Karpas-422 (cell line): Measurements from ENCODE around the gene PTN. TPM values are rescaled to one million over a fixed set of nuclear protein-coding genes. Genes with fewer than 3 reads are reported as not detected.
"Not testable (repeated sequence)": the region's sequence is repeated elsewhere in the genome, so short reads cannot be mapped to it uniquely, and the experiment has no call there.

Source experiments
- DNase-seq: peaks from one replicate; pipeline ENCODE4 v3.0.0-alpha.2; 2015
- H2AFZ ChIP-seq: fragments of 200-600 bp; sonication (generic); 2 replicates; pipeline ENCODE4 v1.6.1; 2014; ENCODE audit warnings: antibody characterized with exemption, low read length, mixed read lengths
- H3K27ac ChIP-seq: fragments of 200-600 bp; sonication (generic); 2 replicates; pipeline ENCODE4 v1.5.1; 2014; ENCODE audit warnings: mild to moderate bottlenecking, low read length, moderate library complexity
- H3K27me3 ChIP-seq: fragments of 200-600 bp; sonication (generic); 2 replicates; pipeline ENCODE4 v1.6.1; 2014; ENCODE audit warnings: low read length, mixed read lengths
- H3K36me3 ChIP-seq: fragments of 200-600 bp; sonication (generic); 2 replicates; pipeline ENCODE4 v1.6.1; 2014; ENCODE audit warnings: low read length, mixed read lengths; ENCODE audit not compliant: insufficient read depth
- H3K4me1 ChIP-seq: fragments of 200-600 bp; sonication (generic); 2 replicates; pipeline ENCODE4 v1.6.1; 2014; ENCODE audit warnings: mild to moderate bottlenecking, low read length, mixed read lengths
- H3K4me2 ChIP-seq: fragments of 200-600 bp; sonication (generic); 2 replicates; pipeline ENCODE4 v1.6.1; 2014; ENCODE audit warnings: low read length, low read depth, mild to moderate bottlenecking; ENCODE audit not compliant: poor library complexity, severe bottlenecking
- H3K4me3 ChIP-seq: fragments of 200-600 bp; sonication (generic); 2 replicates; pipeline ENCODE4 v1.5.1; 2014; ENCODE audit warnings: mild to moderate bottlenecking, antibody characterized with exemption, low read length, mixed read lengths
- H3K79me2 ChIP-seq: fragments of 200-600 bp; sonication (generic); 2 replicates; pipeline ENCODE4 v1.6.1; 2014; ENCODE audit warnings: mild to moderate bottlenecking, low read length, mixed read lengths
- H3K9ac ChIP-seq: fragments of 200-600 bp; sonication (generic); 2 replicates; pipeline ENCODE4 v1.6.0; 2014; ENCODE audit warnings: low read length
- H3K9me2 ChIP-seq: fragments of 200-600 bp; sonication (generic), shearing (Covaris generic); replicated peaks from 2 replicates; pipeline ENCODE4 v1.6.0; 2014; ENCODE audit warnings: mild to moderate bottlenecking, low read length, moderate library complexity; ENCODE audit not compliant: insufficient read depth
- H3K9me3 ChIP-seq: fragments of 300-700, 200-600 bp; sonication (generic); 2 replicates; pipeline ENCODE4 v1.6.1; 2014; ENCODE audit warnings: low read length, mixed read lengths
- H4K20me1 ChIP-seq: fragments of 200-600 bp; sonication (generic); 2 replicates; pipeline ENCODE4 v1.6.1; 2014; ENCODE audit warnings: mild to moderate bottlenecking, antibody characterized with exemption, low read length, low read depth; ENCODE audit not compliant: insufficient read depth
- total RNA-seq: library from RNA; depleted of rRNA; stranded (reverse); fragments of >200 nt; shearing (Covaris generic); gene quantifications from 2 replicates; pipeline ENCODE4 v1.2.3, GENCODE V29; 2014; ENCODE audit warnings: low replicate concordance

Gene PTN
- total RNA-seq, 1 experiment from 2014 or later, result not detected

DNA sequence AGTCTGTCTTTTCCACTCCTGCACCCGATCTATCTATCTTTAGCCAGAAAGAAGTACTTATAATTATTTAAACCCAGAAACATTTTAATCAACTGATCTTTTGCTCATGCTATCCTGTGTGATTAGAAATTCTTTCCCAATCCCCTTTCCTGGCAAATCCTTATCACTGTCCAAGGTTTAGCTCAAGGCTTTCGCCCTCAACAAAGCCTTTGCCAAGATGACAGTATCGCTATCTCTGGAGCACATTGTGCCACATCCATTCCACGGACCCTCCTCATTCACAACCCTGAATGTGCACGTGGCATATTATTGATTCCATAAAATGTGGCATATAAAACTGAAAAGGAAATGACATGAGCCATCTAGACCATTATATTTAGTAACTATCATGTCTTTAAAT, 71.3 kb downstream of the PTN start:
- no peak for DNase-seq
- Histone ChIP-seq H3K4me2 (no peak overlapping the region), H3K27ac (no peak overlapping the region), H3K79me2 (no peaks in the 10 kb centered on the region), H3K27me3 (no peaks in the 10 kb centered on the region), H3K9ac (no peak overlapping the region), H3K4me3 (no peak overlapping the region), H3K9me2 (no peaks in the 10 kb centered on the region), H3K9me3 (no peaks in the 10 kb centered on the region), H3K36me3 (no peaks in the 10 kb centered on the region), H3K4me1 (no peaks in the 10 kb centered on the region; the same call in 1 of the 2 replicates), H2AFZ (no peak overlapping the region), H4K20me1 (no peaks in the 10 kb centered on the region)

DNA sequence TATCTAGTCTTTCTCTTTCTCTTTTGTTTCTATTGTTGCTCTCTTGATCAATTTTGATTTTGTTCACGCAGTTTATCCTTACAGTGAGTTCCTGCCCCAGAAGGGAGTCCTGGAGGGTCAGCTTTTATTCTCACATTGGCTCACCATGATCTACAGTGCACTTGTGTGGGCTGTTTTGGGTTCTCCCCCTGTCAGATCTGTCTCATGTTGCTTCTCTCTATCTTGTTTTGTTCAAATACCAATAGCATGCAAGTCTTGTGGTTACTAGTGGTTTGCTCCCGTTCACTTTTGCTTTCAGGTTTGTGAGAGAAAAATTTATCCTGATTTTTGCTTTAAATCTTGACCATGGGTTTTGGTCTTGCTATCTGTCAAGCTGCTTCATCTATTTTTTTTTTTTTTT, 74.3 kb downstream of the PTN start:
- no peak for DNase-seq
- no peaks in the 10 kb centered on the region for H4K20me1 ChIP-seq
- H3K27ac ChIP-seq, result no peak overlapping the region
- no peaks in the 10 kb centered on the region for H3K9me2 ChIP-seq
- no peaks in the 10 kb centered on the region for H3K27me3 ChIP-seq
- no peak overlapping the region for H3K4me3 ChIP-seq
- H3K79me2 ChIP-seq, result no peaks in the 10 kb centered on the region
- 0 out of 2 replicates have a peak overlapping the region, but pooled peaks have one; percentile 1 for H2AFZ ChIP-seq
- H3K9me3 ChIP-seq, result no peaks in the 10 kb centered on the region
- H3K9ac ChIP-seq, result no peak overlapping the region
- no peak overlapping the region for H3K4me2 ChIP-seq
- no peaks in the 10 kb centered on the region for H3K36me3 ChIP-seq
- H3K4me1 ChIP-seq, result no peaks in the 10 kb centered on the region; the same call in 1 of the 2 replicates

DNA sequence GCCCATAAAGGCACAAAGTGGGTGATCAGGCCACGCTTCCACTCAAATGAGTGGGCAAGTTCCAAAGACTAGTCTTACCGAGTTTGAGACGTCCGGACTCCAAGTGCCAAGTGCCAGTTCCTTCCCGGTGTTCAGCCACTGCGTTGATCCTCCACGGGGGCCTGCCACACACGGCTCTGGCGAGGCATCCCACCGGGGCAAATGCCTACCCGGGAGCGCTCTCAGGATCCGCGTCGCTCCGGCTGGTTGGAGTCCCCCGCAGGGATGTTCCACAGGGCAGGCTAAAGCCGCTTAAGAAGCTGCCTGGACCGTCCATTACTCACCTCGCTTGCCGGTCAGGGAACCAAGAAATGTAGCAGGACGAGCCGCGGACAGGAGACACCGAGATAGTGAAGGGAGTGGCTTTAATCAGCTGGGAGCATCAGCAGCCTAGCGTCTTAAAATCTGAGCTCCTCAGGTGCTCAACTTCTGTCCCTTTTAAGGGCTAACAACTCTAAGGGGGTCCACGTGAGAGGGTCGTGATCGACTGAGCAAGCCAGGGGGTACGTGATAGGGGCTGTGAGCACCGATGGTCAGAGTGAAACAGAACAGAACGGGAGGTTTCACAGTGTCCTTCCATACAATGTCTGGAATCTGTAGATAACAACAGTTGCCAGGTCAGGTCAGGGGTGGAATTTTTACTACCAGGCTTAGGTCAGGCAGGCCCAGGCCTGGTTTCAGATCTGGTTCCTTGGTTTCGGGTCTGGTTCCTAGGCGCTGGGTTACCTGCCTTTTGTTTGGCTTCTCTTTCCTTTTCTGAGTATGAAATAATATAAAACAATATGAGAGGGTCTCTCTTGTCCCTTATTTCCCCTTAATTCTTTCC, 75.3 kb downstream of the PTN start:
- H3K27me3 ChIP-seq, H4K20me1 ChIP-seq, H3K79me2 ChIP-seq, H3K4me1 ChIP-seq, H3K27ac ChIP-seq, H3K9me3 ChIP-seq, DNase-seq, H3K4me3 ChIP-seq, H3K4me2 ChIP-seq, H3K9ac ChIP-seq, H3K36me3 ChIP-seq, H3K9me2 ChIP-seq: not testable (repeated sequence)
- 0 out of 2 replicates have a peak overlapping the region, but pooled peaks have one; percentile 1 for H2AFZ ChIP-seq

DNA sequence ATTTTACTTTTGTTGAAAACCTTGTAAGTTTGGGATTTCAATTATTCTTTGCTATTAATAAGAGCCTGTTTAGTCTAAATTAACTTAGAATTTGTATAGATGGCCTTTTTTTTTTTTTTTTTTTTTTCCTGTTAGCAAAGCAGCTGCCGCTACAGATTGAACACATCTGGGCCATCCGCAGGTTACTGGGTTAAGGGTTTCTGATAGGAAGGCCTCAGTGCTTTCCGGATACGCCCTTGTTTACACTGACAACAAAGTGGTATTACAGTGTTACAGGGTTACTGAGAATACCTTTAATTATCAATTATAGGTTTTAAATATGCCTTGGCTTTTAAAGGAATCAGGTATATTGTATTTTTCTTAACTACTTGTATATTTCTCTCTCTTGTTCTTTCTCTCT, 76.8 kb downstream of the PTN start:
- DNase-seq, result no peak
- Histone ChIP-seq H4K20me1 (no peaks in the 10 kb centered on the region), H3K27ac (no peak overlapping the region), H3K36me3 (no peaks in the 10 kb centered on the region), H3K4me2 (no peak overlapping the region), H3K4me3 (no peak overlapping the region), H3K9me3 (no peaks in the 10 kb centered on the region), H3K9ac (no peak overlapping the region), H3K79me2 (no peaks in the 10 kb centered on the region), H3K27me3 (no peaks in the 10 kb centered on the region), H3K4me1 (no peaks in the 10 kb centered on the region; the same call in 1 of the 2 replicates), H3K9me2 (no peaks in the 10 kb centered on the region), H2AFZ (no peak overlapping the region)

DNA sequence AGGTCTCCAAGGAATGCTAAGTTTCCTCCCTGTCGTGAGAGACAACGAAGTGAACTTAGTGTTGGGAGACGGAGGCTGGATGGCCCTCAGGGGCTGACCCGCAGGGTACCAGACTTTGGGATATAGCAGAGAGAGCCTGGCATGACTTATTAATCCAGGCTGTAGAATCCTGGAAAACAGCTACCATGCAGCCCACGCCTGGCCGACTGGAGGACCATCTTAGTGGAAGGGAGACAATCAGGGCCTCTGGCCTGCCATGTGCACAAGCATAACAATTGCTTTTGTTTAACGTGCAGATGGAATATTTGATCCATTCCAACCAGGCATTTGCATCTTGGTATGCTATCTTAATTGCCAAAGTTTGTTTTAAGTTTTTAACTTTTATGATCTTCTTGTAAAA, 78.1 kb downstream of the PTN start:
- H3K9me2 ChIP-seq, H2AFZ ChIP-seq, DNase-seq: not testable (repeated sequence)

DNA sequence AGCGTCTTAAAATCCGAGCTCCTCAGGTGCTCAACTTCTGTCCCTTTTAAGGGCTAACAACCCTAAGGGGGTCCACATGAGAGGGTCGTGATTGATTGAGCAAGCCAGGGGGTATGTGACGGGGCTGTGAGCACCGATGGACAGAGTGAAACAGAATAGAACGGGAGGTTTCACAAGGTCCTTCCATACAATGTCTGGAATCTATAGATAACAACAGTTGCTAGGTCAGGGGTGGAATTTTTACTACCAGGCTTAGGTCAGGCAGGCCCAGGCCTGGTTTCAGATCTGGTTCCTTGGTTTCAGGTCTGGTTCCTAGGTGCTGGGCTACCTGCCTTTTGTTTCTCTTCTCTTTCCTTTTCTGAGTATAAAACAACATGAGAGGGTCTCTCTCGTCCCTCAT, 80.9 kb downstream of the PTN start:
- H2AFZ ChIP-seq, result no peak overlapping the region
- DNase-seq, result no peak
- no peaks in the 10 kb centered on the region for H3K9me3 ChIP-seq
- no peak overlapping the region for H3K4me2 ChIP-seq
- no peaks in the 10 kb centered on the region for H3K4me1 ChIP-seq
- H3K36me3 ChIP-seq, result no peaks in the 10 kb centered on the region
- no peaks in the 10 kb centered on the region for H3K27me3 ChIP-seq
- no peaks in the 10 kb centered on the region for H4K20me1 ChIP-seq
- H3K27ac ChIP-seq, result no peak overlapping the region
- no peak overlapping the region for H3K9ac ChIP-seq
- no peak overlapping the region for H3K4me3 ChIP-seq
- 0 out of 2 replicates have a peak, but pooled peaks cover 5% of the 10 kb centered on the region for H3K9me2 ChIP-seq
- H3K79me2 ChIP-seq, result no peaks in the 10 kb centered on the region

More for the DNA sequence above, 78.1 kb downstream of the PTN start:
- not testable (repeated sequence) for H3K4me2 ChIP-seq, H4K20me1 ChIP-seq, H3K9me3 ChIP-seq, H3K4me1 ChIP-seq, H3K4me3 ChIP-seq, H3K36me3 ChIP-seq, H3K27ac ChIP-seq, H3K27me3 ChIP-seq, H3K79me2 ChIP-seq, H3K9ac ChIP-seq

DNA sequence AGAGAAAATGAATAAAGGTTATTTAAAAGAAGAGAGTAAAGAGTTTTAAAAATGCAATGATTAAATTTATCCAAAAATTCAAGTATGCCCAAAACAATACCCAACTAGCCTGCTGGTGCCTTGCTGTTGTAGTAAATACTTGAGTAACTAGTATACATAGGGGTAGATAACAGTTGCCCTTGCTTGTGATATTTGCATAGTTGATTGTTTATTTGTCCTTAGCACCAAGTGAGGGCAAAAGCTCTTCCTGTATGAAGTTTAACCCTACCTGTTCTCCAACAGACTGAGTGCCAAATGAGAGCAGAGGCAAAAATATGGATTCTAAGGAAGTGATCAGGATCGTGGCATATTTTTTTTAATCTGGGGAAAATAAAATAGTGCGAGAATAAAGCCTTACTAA, 85.0 kb downstream of the PTN start:
- Histone ChIP-seq H3K79me2 (no peaks in the 10 kb centered on the region), H3K9me2 (0 out of 2 replicates have a peak, but pooled peaks cover 5% of the 10 kb centered on the region), H3K27ac (no peak overlapping the region), H3K4me1 (0 out of 2 replicates have a peak, but pooled peaks cover 2% of the 10 kb centered on the region), H3K4me3 (no peak overlapping the region), H3K9me3 (no peaks in the 10 kb centered on the region), H2AFZ (no peak overlapping the region), H3K27me3 (no peaks in the 10 kb centered on the region), H3K4me2 (no peak overlapping the region), H4K20me1 (no peaks in the 10 kb centered on the region), H3K9ac (no peak overlapping the region), H3K36me3 (no peaks in the 10 kb centered on the region)
- DNase-seq, result no peak

DNA sequence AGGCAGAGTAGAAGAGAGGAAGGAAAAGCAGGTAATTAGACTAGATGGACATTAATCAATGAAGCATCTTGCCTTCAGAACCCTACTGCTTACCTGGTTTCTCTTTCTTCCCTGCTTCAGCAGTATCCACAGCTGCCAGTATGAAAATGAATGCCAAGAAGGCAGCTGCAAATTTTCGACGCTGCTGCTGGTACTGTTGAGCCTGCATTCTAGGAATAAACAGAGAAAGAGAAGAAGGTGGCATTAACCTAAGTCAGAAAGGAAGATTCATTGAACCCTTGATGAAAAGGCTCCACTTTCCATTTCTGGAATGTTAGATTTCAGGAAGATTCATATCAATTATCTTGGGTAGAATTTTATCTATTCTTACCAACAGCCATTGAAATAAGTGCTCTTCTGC, 88.8 kb downstream of the PTN start:
- Histone ChIP-seq H3K4me3 (no peak overlapping the region), H2AFZ (no peak overlapping the region), H3K27me3 (no peaks in the 10 kb centered on the region), H4K20me1 (no peaks in the 10 kb centered on the region), H3K9me2 (0 out of 2 replicates have a peak, but pooled peaks cover 5% of the 10 kb centered on the region), H3K4me2 (no peak overlapping the region), H3K36me3 (no peaks in the 10 kb centered on the region), H3K9ac (no peak overlapping the region), H3K79me2 (no peaks in the 10 kb centered on the region), H3K4me1 (0 out of 2 replicates have a peak, but pooled peaks cover 2% of the 10 kb centered on the region), H3K27ac (no peak overlapping the region), H3K9me3 (no peaks in the 10 kb centered on the region)
- no peak for DNase-seq
